HCT116 (cell line): ENCODE data around the gene HHIPL1. TPM values are rescaled to one million over a fixed set of nuclear protein-coding genes. Genes with fewer than 3 reads are reported as not detected.

Experiments used
- ATAC-seq: fragments of 200-7000 bp; cut with Tn5 transposase; 2 replicates; pipeline ENCODE4 v1.9.1; 2020; ENCODE audit warnings: mild to moderate bottlenecking, moderate library complexity
- BruUV-seq: library from RNA; stranded (reverse); fragments of 400-500 nt; replicated peaks from 2 replicates; lab custom pipeline; 2021; lab: Mats Ljungman, UMichigan
- CTCF ChIA-PET: fragments of 300-600 bp; sonication (Branson Sonifier 250); formaldehyde crosslinking; loops from one replicate; lab custom pipeline; 2021; ENCODE audit warnings: antibody characterized with exemption; lab: Charles Lee
- POLR2A ChIA-PET: fragments of 300-600, 350-600 bp; sonication (Branson Sonifier 250); formaldehyde crosslinking; loops from one replicate; lab custom pipeline; 2021; ENCODE audit warnings: antibody characterized with exemption; lab: Charles Lee
- RAD21 ChIA-PET, 2 experiments: fragments of 300-600 bp; sonication (Branson Sonifier 250); formaldehyde crosslinking; loops; one replicate each; lab custom pipeline; 2023; ENCODE audit warnings: low total read pairs in 2 of 2; ENCODE audit not compliant: uncharacterized antibody in 2 of 2, unreplicated experiment in 2 of 2, low non-redundant PET in 1 of 2; lab: Charles Lee
- DNase-seq: peaks from one replicate; pipeline ENCODE4 v3.0.0-alpha.2; 2010; ENCODE audit warnings: low read depth, low spot score
- H2AFZ ChIP-seq: fragments of 200-600 bp; shearing (Covaris generic), sonication (generic); 2 replicates; pipeline ENCODE4 v1.6.1; 2017; ENCODE audit warnings: low read depth, mixed run types, mixed read lengths, antibody characterized with exemption, low read length; ENCODE audit not compliant: poor library complexity, severe bottlenecking
- H3K27ac ChIP-seq: 2 replicates; pipeline ENCODE4 v1.5.1; 2012; ENCODE audit warnings: low read depth, low read length
- H3K27me3 ChIP-seq: fragments of 200-600 bp; sonication (generic); 2 replicates; pipeline ENCODE4 v1.6.1; 2016; ENCODE audit warnings: mixed run types, low read length, mixed read lengths; ENCODE audit not compliant: insufficient read depth
- H3K36me3 ChIP-seq, 2 experiments: fragments of 200-500 bp in 1 of 2; fragments of 200-600 bp in 1 of 2; sonication (Bioruptor generic) in 1 of 2; sonication (generic) in 1 of 2; 2 replicates each; pipeline versions ENCODE4 v1.5.1 to v1.6.1; 2014 to 2016; ENCODE audit warnings: low read length in 2 of 2, inconsistent platforms in 1 of 2, mixed read lengths in 1 of 2, mixed run types in 1 of 2; ENCODE audit not compliant: insufficient read depth in 2 of 2, control insufficient read depth in 1 of 2
- H3K4me1 ChIP-seq, 2 experiments: fragments of 200-600 bp in 1 of 2; sonication (generic) in 1 of 2; 2 replicates each; pipeline versions ENCODE4 v1.5.1 to v1.6.1; 2012 to 2017; ENCODE audit warnings: low read length in 2 of 2, inconsistent platforms in 1 of 2, mild to moderate bottlenecking in 1 of 2, mixed read lengths in 1 of 2, mixed run types in 1 of 2, moderate library complexity in 1 of 2; ENCODE audit not compliant: insufficient read depth in 2 of 2, control insufficient read depth in 1 of 2
- H3K4me2 ChIP-seq: fragments of 200-600 bp; sonication (generic); 2 replicates; pipeline ENCODE4 v1.6.1; 2017; ENCODE audit warnings: mixed run types, low read length, mixed read lengths
- H3K4me3 ChIP-seq, 2 experiments: fragments of 200-600 bp in 1 of 2; sonication (generic) in 1 of 2; replicated peaks in 1 of 2; 2 replicates each; pipeline ENCODE4 v1.5.1; 2011 to 2016; ENCODE audit warnings: low read length in 2 of 2, control low read depth in 1 of 2, low read depth in 1 of 2, mild to moderate bottlenecking in 1 of 2, mixed read lengths in 1 of 2, mixed run types in 1 of 2
- H3K79me2 ChIP-seq: fragments of 200-600 bp; sonication (generic); 2 replicates; pipeline ENCODE4 v1.6.1; 2017; ENCODE audit warnings: mild to moderate bottlenecking, mixed run types, low read length, moderate library complexity, mixed read lengths; ENCODE audit not compliant: insufficient read depth
- H3K9ac ChIP-seq: fragments of 200-600 bp; sonication (generic); 2 replicates; pipeline ENCODE4 v1.6.1; 2016; ENCODE audit warnings: low read length, mixed read lengths
- H3K9me2 ChIP-seq: fragments of 200-600 bp; sonication (generic), shearing (Covaris generic); 2 replicates; pipeline ENCODE4 v1.6.1; 2017; ENCODE audit warnings: mixed run types, mild to moderate bottlenecking, moderate library complexity; ENCODE audit not compliant: insufficient read depth
- H3K9me3 ChIP-seq, 2 experiments: fragments of 200-500 bp in 1 of 2; fragments of 200-600 bp in 1 of 2; sonication (Bioruptor generic) in 1 of 2; sonication (generic) in 1 of 2; 2 replicates each; pipeline ENCODE4 v1.6.1; 2014 to 2017; ENCODE audit warnings: low read length in 2 of 2, mixed read lengths in 2 of 2, inconsistent platforms in 1 of 2, low read depth in 1 of 2, mild to moderate bottlenecking in 1 of 2, mixed run types in 1 of 2, moderate library complexity in 1 of 2; ENCODE audit not compliant: control insufficient read depth in 1 of 2, insufficient read depth in 1 of 2
- H4K20me1 ChIP-seq: fragments of 200-600 bp; sonication (generic), shearing (Covaris generic); 2 replicates; pipeline ENCODE4 v1.6.1; 2017; ENCODE audit warnings: mixed run types, mild to moderate bottlenecking, moderate library complexity; ENCODE audit not compliant: insufficient read depth
- ATF3 ChIP-seq: IDR thresholded peaks from 2 replicates; pipeline ENCODE4 v1.6.1; 2012
- CBX3 ChIP-seq: IDR thresholded peaks from 2 replicates; pipeline ENCODE4 v1.6.1; 2012; ENCODE audit warnings: low read depth
- ELF1 ChIP-seq: IDR thresholded peaks from 2 replicates; pipeline ENCODE4 v1.6.1; 2012; ENCODE audit warnings: low read depth, borderline replicate concordance
- EZH2phosphoT487 ChIP-seq: fragments of 200-600 bp; IDR thresholded peaks from 2 replicates; pipeline ENCODE4 v1.6.1; 2018; ENCODE audit warnings: antibody characterized with exemption, borderline replicate concordance
- FOSL1 ChIP-seq: IDR thresholded peaks from 2 replicates; pipeline ENCODE4 v1.6.1; 2012; ENCODE audit warnings: low read depth
- JUND ChIP-seq: IDR thresholded peaks from 2 replicates; pipeline ENCODE4 v1.6.1; 2012
- POLR2A ChIP-seq: IDR thresholded peaks from 2 replicates; pipeline ENCODE4 v1.7.0; 2011; ENCODE audit warnings: borderline replicate concordance; ENCODE audit not compliant: insufficient read depth, insufficient read length; ENCODE audit errors: extremely low read depth
- POLR2AphosphoS5 ChIP-seq: IDR thresholded peaks from 2 replicates; pipeline ENCODE4 v1.6.1; 2011; ENCODE audit warnings: mild to moderate bottlenecking, low read depth, low read length, moderate library complexity
- SRF ChIP-seq: IDR thresholded peaks from 2 replicates; pipeline ENCODE4 v1.6.1; 2012; ENCODE audit warnings: low read depth
- ZBTB33 ChIP-seq: IDR thresholded peaks from 2 replicates; pipeline ENCODE4 v1.6.1; 2011; ENCODE audit warnings: mild to moderate bottlenecking, low read length, moderate library complexity; ENCODE audit not compliant: insufficient replicate concordance; ENCODE audit errors: extremely low read depth
- ZFX ChIP-seq: fragments of 450-650 bp; IDR thresholded peaks from 2 replicates; pipeline ENCODE4 v1.6.1; 2017
- ZNF274 ChIP-seq: fragments of 200-500 bp; sonication (Bioruptor generic); IDR thresholded peaks from 2 replicates; pipeline ENCODE4 v1.6.1; 2014; ENCODE audit warnings: mild to moderate bottlenecking, low read depth, low read length, inconsistent platforms
- intact Hi-C: fragments of 100-400 bp; cut with micrococcal nuclease; formaldehyde crosslinking; loops from 2 replicates; pipeline ENCODE4 v1.10.0; 2022
- total RNA-seq: library from RNA; stranded (reverse); gene quantifications from one replicate; pipeline ENCODE4 v1.2.1, GENCODE V29; 2021; ENCODE audit not compliant: unreplicated experiment
- TF ChIP-seq, protein P1 (sequence below), 3 experiments: fragments of 200-600 bp in 1 of 3; sonication (generic) in 1 of 3; IDR thresholded peaks in 2 of 3; conservative IDR thresholded peaks in 1 of 3; 2 replicates each; pipeline ENCODE4 v1.5.1; 2012 to 2017; ENCODE audit warnings: low read depth in 2 of 3, low read length in 2 of 3, antibody characterized with exemption in 1 of 3, borderline replicate concordance in 1 of 3, control low read depth in 1 of 3, mild to moderate bottlenecking in 1 of 3, mixed read lengths in 1 of 3, mixed run types in 1 of 3, moderate library complexity in 1 of 3; ENCODE audit not compliant: insufficient read depth in 1 of 3
- TF ChIP-seq, protein P2 (sequence below): IDR thresholded peaks from 2 replicates; pipeline ENCODE4 v1.6.1; 2012

The HHIPL1 gene
- total RNA-seq, 1 experiment from 2014 or later: not detected

DNA sequence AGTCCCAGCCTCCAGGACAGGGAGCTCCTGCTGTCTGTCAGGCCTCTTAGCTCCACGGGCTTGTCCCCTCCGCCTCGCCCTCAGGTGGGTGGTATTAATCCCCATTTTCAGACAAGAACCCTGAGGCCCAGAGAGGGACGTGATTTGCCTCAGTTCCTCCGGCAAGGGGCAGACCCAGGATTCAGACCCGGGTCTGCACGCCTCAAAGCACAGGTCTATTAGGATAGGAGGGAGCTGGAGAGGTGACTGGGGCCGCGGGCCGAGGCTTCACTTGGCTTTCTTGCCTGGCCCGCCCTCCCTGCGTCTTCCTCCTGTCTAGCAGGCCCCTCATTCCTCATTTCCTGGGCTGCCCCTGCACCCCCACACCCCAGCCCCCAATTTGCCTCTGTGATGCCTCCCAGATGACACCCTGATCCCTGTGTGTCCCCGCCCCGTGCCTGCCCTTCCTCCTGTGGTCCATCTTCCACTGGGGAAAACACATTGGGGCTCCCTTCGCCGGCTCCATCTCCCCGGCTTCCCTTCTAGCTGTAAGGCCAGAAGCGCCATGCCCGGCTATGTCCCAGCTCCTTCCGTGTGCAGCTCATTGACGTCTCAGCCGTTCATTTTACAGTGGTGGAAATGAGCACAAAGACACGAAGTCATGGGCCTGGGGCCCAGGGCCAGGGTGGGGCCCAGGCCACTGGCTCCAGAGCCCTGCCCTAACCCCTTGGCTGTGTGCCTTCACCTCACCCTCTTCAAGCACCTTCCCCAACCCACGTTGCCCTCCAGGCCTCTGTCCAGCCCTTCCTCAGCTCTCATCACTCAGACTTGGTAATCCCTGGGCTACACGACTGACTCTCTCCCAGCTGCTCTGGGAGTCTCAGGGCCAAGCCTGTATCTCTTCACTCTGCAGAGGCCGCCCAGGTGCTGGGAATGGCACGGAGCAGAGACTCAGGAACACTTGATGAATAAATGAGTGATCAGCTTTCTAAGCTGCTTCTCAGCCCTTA, 23.7 kb downstream of the HHIPL1 start:
- no TSS peak for BruUV-seq
- ATAC-seq: no peak
- no peak for DNase-seq
- no peak overlapping the region for H3K4me2 ChIP-seq
- H3K79me2 ChIP-seq: no peaks in the 10 kb centered on the region
- no peaks in the 10 kb centered on the region for H4K20me1 ChIP-seq
- no peak overlapping the region for H2AFZ ChIP-seq
- H3K9ac ChIP-seq: no peak overlapping the region
- H3K4me3 ChIP-seq: no peak overlapping the region
- RAD21 ChIA-PET: no interaction called here
- no peaks in the 10 kb centered on the region for H3K4me1 ChIP-seq
- POLR2A ChIA-PET: no interaction called here
- intact Hi-C loops: no loop called here
- no peaks in the 10 kb centered on the region for H3K36me3 ChIP-seq
- H3K27ac ChIP-seq: no peak overlapping the region
- CTCF ChIA-PET: interaction anchor here (1.6 to 1.9 kb wide), 2 partner anchors 15 to 19 kb away, joined by 5 read pairs; partner anchors contain the start of gene CYP46A1
- H3K9me3 ChIP-seq: no peaks in the 10 kb centered on the region
- H3K27me3 ChIP-seq: no peaks in the 10 kb centered on the region
- TF ChIP-seq SRF (no peak), EZH2phosphoT487 (no peak), JUND (no peak), ZBTB33 (no peak), ATF3 (no peak), ZFX (no peak), FOSL1 (no peak), POLR2AphosphoS5 (no peak), POLR2A (no peak), ELF1 (no peak), ZNF274 (no peak), CBX3 (no peak)
- TF ChIP-seq, protein P1, sequence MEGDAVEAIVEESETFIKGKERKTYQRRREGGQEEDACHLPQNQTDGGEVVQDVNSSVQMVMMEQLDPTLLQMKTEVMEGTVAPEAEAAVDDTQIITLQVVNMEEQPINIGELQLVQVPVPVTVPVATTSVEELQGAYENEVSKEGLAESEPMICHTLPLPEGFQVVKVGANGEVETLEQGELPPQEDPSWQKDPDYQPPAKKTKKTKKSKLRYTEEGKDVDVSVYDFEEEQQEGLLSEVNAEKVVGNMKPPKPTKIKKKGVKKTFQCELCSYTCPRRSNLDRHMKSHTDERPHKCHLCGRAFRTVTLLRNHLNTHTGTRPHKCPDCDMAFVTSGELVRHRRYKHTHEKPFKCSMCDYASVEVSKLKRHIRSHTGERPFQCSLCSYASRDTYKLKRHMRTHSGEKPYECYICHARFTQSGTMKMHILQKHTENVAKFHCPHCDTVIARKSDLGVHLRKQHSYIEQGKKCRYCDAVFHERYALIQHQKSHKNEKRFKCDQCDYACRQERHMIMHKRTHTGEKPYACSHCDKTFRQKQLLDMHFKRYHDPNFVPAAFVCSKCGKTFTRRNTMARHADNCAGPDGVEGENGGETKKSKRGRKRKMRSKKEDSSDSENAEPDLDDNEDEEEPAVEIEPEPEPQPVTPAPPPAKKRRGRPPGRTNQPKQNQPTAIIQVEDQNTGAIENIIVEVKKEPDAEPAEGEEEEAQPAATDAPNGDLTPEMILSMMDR (IDR thresholded peaks at IDR 0.05 in 2 of 3, conservative IDR thresholded peaks at IDR 0.05 in 1 of 3; ENCODE audit: borderline replicate concordance in 1 of 3, insufficient read depth in 1 of 3, low read depth in 2 of 3, low read length in 2 of 3): no peak
- TF ChIP-seq, protein P2, sequence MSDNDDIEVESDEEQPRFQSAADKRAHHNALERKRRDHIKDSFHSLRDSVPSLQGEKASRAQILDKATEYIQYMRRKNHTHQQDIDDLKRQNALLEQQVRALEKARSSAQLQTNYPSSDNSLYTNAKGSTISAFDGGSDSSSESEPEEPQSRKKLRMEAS: no peak
- no peaks in the 10 kb centered on the region for H3K9me2 ChIP-seq
